GM19455 (cell line): ENCODE results near the gene CCDC9.
"Not testable (repeated sequence)": the region's sequence is repeated elsewhere in the genome, so short reads cannot be mapped to it uniquely, and the experiment has no call there.

Experiments used
- ATAC-seq: cut with Tn5 transposase; IDR thresholded peaks from one replicate; pipeline ENCODE4 v1.9.1; 2021; ENCODE audit not compliant: unreplicated experiment

CCDC9 gene

GRCh38 chr19:47231215-47232054, 24.9 kb upstream of the CCDC9 start:
- ATAC-seq, result peak; percentile 31

- ATAC-seq, result no peak
Observed at GRCh38 chr19:47232422-47233211, 23.7 kb upstream of the CCDC9 start.

DNA sequence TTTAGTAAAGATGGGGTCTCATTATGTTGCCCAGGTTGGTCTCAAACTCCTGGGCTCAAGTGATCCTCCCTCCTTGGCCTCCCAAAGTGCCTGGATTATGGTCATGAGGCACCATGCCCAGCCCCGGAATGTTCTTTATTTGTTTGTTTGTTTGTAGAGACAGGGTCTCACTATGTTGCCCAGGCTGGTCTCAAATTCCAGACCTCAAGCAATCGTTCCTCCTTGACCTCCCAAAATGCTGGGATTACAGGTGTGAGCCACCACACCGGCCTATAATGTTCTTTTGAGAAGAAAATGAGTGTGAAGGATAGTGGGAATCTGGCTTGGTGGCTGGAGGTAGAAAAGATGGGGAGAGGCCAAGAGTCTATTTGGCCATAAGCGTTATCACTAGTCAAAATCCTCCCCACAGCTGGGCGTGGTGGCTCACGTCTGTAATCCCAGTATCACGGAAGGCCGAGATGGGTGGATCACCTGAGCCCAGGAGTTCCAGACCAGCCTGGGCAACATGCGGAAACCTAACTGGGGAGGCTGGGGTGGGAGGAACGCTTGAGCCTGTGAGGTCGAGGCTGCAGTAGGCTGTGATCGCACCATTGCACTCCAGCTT, 20.2 kb upstream of the CCDC9 start:
- no peak for ATAC-seq

GRCh38 chr19:47239152-47239551, 17.2 kb upstream of the CCDC9 start:
- no peak for ATAC-seq

GRCh38 chr19:47239610-47240296, 16.6 kb upstream of the CCDC9 start:
- no peak for ATAC-seq

- no peak for ATAC-seq
Observed at GRCh38 chr19:47240556-47240955, 15.8 kb upstream of the CCDC9 start.

DNA sequence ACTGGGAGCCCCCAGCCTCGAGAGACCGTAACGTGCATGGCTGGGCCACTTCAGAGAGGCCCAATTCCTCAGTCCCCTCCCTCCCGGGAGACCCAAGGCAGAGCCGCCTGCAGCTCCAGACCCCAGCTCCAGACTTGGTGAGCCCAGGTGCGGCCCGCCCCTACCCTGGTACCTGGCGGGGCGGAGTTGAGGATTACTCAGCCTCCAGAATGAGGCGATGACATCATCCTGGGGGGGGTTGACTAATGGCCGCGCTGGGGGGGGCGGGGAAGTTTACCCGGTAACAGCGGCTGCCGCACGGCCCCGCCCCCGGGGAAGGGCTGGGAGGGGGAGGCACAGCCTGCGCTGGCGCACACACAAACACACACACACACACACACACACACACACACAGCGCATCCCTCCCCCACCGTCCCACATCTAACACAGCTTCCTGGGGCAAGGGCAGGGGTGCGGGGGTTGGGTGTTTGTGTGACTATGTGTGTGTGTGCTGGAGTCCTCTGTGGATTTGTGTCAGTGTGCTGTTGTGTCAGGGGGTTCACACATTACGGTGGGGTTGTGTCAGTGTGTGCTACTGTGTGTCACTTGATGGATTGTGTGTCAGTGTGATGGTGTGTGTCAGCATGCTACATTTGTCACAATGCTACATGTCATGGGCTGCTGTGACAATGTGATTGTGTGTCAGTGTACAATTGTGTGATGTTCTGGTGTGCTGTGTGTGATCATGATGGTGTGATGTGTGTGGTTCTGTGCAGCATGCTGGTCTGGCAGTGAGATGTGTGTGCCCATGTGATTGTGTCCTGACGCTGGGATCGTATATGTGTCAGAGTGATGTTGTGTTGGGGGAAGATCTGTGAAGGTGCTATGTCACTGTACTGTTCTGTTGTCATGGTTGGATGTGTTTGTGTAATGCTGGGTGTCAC, 15.1 kb upstream of the CCDC9 start:
- ATAC-seq, result no peak

- no peak for ATAC-seq
Observed at GRCh38 chr19:47241919-47242577, 14.3 kb upstream of the CCDC9 start.

- ATAC-seq, result no peak
Observed at GRCh38 chr19:47243364-47243775, 13.0 kb upstream of the CCDC9 start.

DNA sequence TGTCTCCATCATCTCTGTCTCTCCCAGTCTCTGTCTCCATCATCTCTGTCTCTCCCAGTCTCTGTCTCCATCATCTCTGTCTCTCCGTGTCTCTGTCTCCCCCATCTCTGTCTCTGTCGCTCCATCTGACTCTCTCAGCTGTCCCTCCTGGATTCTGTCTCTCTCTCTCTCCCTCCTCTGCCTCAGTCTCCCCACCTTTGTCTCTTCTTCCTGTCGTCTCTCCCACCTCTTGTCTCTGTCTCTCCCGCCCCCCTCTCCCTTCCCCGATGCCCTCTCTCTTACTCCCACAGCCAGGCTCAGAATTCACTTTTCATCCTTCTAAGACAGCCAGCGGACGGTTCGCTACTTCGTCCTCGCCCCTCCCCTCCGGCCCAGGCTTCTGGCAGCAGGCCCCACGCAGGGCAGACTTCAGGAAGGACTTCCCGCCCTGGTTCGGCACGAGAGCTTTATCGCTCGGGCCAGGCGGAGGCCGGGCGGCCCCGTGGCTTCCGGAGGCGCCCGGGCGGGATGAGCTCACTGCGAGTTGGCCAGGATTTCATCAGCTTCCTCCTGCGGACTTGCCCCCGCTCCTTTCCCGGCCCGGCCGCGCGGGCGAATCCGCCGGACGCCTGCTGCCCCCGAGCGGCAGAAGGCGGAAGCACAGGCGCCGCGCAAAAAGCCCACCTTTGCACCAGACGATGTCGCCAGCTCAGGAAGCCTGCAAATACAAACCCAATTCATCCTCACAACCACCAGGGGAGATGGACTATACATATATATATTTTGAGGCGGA, 12.4 kb upstream of the CCDC9 start:
- peak; percentile 63 for ATAC-seq

DNA sequence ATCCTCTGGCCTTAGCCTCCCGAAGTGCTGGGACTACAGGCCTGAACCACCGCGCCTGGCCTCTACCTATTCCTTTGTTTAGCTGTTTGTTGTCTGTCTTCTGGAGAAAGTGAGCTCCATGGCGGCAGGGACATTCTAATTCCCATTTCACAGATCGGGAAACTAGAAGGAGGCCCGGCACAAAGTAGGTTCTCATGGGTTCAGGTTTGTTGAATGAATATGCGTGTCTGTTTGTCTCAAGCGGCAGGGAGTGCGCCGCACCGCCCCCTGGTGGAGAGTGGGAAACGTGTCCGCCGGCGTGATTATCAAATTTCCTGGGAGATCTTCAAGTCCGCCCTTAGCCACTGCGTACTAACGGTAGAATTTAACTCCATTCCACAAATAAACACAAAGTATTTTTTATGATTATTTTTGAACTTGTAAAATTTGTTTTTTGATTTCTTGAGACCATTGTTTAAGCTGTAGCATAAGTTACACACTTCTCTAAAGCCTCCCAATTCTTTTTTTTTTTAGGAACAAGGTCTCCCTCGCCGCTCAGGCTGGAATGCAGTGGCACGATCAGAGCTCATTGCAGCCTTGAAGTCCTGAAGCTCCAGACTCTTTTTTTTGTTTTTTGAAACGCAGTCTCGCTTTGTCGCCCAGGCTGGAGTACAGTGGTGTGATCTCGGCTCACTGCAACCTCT, 8.9 kb upstream of the CCDC9 start:
- ATAC-seq, result no peak

DNA sequence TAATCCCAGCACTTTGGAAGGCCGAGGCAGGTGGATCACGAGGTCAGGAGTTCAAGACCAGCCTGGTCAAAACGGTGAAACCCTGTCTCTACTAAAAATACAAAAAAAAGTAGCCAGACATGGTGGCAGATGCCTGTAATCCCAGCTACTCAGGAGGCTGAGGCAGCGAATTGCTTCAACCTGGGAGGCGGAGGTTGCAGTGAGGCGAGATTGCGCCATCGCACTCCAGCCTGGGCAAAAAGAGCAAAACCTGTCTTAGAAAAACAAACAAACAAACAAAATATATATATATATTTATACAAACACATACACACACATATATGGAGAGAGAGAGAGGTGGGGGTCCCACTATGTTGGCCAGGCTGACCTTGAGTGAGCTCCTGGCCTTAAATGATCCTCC, 3.3 kb upstream of the CCDC9 start:
- not testable (repeated sequence) for ATAC-seq

- no peak for ATAC-seq
Observed at GRCh38 chr19:47253467-47253881, 2.9 kb upstream of the CCDC9 start.

GRCh38 chr19:47253970-47254369, 2.4 kb upstream of the CCDC9 start:
- ATAC-seq, result no peak

DNA sequence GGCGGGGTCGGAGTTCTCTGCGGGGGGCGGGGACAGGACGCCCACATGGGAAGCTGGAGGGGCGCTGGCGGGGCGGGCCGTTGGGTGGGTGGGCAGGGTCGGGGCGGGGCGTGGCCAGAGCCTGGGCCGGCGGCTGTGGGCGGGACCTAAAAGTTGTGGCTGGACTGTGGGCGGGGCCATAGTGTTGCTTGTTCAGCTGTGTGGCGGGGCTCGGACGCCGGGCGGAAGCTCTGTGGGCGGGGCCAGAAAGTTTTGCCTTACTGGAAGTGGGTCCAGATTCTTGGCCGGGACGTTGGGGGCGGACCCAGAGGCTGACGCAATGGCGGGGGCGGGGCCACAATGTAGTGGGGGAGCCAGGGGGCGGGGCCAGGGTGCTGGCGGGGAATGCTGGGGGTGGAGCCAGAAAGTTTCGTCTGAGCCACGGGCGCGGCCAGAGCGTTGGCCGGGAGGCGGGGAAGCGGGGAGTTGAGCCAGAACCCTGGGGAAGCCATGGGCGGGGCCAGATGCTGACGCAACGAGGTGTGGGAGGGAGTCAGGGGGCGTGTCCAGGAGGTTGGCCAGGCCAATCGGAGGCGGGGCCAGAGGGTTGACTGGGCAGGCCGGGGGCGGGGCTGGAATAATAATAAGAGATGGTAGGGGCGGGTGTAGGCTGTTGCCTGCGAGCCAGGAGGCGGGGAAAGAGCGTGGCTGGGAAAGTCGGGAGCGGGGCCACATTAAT, 527 bp downstream of the CCDC9 start:
- ATAC-seq, result peak; percentile 72

DNA sequence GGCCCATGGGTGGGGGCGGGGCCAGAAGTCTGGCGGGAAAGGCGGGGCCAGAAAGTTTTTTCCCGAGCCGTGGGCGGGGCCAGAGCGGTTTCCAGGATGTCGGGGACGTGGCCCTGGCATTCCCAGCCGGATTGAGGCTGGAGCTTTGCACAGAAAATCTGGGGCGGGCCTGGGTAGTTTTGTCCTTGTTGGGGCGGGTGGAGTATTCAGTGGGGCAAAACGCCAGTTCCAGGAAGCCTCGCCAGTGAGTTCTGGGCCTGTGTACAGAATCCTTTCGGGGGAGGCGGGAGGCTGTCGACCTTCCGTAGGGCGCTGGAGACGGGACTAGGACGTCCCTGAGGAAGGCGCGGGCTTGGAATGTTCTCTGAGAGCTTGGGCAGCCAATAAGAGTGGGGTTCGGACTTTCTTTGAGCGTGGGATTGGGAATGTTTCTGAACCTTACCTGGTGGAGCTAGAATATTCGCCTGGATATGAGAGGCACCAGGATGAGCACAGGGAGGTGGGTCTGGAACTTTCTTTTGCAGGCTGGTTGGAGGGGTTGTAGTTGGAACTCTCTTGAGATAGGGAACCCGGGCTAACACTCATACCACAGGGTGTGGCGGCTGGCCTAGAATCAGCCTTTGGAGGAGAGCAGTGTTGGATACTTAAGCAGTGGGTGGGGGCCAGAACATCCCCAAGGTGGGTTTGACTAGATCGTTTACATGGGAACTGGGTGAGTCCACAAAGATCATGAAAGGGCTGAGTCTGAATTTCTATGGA, 1.3 kb downstream of the CCDC9 start:
- peak; percentile 1 for ATAC-seq

DNA sequence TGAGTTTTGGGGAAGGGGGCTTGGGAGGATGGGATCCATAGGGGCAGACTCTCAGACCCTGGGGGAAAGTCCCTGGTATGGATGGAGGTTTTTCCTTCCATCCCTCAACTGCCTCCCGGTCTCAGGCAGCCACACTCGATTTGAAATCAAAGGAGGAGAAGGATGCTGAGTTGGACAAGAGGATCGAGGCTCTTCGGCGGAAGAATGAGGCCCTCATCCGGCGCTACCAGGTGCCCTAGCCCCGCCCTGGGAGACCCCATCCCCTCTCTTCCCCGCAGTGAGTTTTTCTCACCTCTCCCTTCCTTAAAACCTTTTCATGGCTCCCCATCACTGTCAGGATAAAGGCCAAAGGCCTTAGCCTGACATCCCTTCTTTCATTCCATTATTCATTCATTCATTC, 2.1 kb downstream of the CCDC9 start:
- ATAC-seq, result no peak
